GF-D8 (cell line): ENCODE data around the gene ZNF300.
"Not testable (repeated sequence)": the region's sequence is repeated elsewhere in the genome, so short reads cannot be mapped to it uniquely, and the experiment has no call there.

ENCODE experiments used
- DNase-seq: peaks from one replicate; lab custom pipeline; 2025; lab: John Stamatoyannopoulos, UW

Gene ZNF300

DNA sequence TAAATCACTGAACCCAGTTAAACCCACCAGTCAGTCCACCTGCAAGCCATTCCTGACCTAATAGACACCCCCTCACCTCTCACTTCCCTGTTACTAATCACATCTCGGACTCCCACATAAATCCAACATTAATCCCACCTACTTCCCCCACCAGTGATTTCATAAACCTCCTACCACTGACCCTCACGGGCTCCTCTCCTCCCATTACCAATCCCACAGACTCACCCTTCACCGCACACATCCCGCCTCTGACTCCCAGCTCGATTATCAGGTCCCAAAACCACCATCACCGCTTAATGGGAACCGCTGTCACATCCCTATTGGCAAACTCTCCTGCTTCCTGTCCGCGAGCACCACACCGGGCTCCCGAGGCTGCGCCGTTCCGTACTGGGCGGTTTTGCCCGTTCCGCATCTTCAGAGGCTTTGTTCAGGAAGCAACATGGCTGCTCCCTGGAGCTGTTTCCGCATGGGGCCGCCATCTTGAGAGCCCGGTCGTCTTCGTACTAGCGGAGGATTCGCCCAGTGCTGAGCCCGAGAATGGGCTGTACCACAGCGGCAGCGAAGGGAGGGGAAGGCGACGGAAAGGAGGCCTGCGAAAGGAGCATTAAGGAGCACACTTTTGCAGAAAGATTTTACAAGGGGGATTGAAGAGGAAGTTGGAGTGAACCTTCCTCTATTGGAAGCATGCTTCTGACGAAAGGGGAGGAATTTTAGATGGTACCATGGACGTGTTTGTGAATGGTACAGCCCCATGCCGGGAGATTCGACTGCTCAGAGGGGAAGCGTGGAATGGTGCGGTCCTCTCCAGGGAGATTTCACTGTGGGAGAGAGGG, at the start of gene ZNF300:
TSS of gene ZNF300 (minus strand) at position 502 of the 833 bp plus-strand sequence. CDS start 1,825 bp downstream, outside the sequence.
- DNase-seq = no peak

GRCh38 chr5:150948539-150948938, 43.8 kb upstream of the ZNF300 start:
- DNase-seq = no peak

DNA sequence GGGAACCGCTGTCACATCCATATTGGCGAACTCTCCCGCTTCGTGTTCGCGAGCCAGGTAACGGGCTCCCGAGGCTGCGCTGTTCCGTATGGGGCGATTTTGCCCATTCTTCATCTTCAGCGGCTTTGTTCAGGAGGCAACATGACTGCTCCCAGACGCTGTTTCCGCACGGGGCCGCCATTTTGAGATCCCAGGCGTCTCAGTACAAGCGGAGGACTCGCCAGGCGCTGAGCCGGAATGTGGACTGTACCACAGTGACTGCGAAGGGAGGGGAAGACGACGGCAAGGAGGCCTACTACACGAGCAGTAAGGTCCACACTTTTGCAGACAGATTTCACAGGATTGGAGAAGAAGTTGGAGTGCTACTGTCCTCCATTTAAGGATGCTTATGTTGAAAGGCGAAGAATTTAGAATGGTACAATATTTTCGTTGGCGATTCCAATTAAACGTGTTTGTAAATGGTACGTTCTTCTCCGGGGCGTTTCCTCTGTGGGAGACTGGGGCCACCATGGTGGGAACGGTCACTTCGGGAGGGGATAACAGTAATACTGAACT, 41.6 kb upstream of the ZNF300 start:
- no peak for DNase-seq

DNA sequence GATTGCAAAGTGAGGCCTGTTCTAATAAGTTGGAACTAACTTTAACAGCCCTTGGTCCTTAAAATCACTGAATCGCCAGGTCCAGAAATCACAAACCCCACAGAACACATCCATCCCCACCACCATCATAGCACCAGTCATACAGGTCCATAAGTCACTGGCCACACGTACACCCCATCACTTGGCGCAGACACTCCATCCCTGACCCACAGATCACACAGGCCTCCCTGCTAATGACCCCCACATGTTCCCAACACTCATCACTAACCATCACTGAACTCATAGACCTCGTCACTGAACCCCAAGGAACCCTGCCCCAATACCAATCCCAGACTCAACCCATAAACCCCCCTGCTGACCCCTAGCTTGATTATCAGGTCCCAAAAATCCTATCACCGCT, 41.2 kb upstream of the ZNF300 start:
- no peak for DNase-seq

DNA sequence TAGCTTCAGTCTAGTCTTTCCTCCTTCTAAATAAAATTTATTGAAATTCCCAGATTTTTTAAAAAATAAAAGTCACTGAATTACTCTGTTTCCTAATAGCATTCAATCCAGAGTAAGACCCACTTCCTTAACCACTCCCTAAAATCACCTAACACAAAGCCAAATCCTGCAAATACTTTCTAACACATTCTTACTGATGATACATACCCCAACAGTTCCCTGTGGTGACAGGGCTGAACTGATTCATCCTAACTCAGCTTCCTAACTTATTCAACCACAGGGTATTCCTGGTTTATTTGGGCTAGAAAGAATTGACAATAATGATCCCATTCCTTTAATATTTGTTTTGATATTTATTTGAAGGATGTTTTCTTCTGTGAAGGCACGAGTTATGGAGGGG, 40.7 kb upstream of the ZNF300 start:
- DNase-seq = no peak

- no peak for DNase-seq
Measured at GRCh38 chr5:150931368-150931965, 26.7 kb upstream of the ZNF300 start.

DNA sequence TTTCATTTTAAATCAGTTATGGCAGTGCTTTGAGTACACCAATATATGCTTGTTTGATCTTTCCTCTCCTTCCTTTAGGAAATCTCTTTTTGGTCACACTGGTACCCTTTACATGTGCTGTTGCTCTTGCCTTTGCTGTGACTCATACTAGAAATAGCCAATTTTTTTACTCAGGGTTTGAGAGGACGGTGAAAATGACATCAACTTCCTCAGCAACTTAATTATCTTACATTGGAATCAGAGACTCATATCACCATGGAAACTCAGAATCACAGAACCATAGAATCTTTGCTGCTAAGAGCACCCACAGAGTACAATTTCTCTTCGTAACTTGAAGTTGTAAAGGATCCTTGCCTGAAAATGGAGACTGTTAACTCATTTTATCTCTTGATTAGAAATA, 13.8 kb upstream of the ZNF300 start:
- no peak for DNase-seq

DNA sequence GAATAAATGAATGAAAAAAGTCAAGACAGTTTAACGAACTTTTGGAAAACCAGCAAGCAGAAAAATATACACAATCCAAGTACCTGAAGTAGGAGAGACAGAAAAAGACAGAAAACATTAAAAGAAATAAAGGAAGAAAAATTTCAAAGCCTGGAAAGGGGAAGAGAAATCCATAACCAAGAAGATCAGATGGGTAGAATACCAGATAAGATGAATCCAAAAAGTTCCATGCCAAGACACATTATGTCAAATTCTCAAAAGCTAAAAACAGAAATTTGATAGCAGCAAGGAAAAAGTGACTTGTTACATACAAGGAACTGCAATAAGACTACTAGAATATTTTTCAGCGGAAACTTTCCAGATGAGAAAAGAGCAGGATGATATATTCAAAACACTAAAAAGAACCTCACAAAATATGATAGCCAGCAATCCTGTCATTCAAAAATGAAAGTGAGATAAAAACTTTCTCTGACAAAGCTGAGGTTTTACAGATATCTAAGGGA, 7.6 kb upstream of the ZNF300 start:
- DNase-seq = no peak

DNA sequence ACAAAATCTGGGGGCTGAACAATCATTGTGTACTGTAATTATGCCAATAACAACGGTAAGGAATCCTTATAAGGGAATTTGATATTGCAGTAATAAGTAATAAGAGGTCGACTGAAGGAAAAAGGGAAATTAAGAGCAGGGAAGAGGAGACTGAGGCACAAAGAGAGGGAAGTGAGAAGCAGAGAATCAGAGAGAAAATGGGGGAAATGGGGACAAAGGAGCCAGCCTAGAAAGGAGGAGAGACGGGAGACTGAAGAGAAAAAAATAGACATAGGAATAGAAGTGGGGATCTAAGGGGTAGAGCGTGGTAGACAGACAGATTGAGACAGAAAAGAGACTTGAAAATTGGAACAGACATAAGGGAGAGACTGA, 518 bp upstream of the ZNF300 start:
- no peak for DNase-seq

DNA sequence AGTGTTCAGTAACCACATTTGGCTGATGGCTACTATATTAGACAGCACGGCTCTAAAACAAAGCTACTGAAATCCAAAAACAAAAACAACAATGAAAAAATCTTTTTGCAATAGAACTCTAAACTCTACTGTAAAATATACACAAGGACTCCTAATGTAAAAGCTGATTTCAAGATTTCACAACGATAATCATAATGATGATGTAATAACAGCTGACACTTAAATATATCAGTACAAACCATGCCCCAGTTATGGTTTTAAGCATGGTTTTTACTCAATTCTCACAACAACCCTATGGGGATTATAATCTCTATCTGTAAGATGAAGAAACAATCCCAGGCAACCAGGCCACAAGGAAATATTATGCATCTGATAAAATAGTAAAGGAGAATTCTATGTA, 3.3 kb downstream of the ZNF300 start:
- DNase-seq = no peak

DNA sequence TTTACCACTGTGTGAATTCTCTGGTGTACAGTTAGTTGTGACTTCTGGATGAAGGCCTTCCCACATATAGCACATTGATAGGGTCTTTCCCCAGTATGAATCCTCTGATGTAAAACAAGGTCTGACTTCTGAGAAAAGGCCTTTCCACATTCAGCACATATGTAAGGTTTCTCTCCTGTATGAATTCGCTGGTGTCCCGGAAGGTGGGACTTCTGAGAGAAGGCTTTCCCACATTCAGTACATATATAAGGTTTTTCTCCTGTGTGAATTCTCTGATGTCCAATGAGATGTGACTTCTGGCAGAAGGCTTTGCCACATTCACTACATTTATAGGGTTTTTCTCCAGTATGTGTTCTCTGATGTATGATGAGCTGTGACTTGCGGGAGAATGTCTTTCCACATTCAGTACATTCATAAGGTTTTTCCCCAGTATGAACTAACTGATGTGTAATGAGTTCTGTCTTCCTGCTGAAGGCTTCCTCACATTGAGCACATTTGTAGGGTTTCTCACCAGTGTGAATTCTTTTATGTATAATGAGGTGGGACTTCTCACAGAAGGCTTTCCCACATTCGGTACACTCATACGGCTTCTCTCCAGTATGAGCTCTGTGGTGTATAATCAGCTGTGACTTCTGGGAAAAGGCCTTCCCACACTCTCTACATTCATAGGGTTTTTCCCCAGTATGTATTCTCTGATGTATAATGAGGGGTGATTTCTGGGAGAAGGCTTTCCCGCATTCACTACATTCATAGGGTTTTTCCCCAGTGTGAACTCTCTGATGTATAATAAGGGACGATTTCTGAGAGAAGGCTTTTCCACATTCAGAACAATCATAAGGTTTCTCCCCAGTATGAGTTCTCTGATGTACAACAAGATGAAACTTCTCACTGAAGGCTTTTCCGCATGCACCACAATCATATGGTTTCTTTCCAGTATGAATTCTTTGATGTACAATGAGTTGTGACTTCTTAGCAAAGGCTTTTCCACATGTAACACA, 9.1 kb downstream of the ZNF300 start:
- DNase-seq = no peak

- no peak for DNase-seq
Measured at GRCh38 chr5:150879358-150879757, 25.4 kb downstream of the ZNF300 start.

GRCh38 chr5:150862070-150862469, 42.7 kb downstream of the ZNF300 start:
- peak; percentile 38 for DNase-seq

GRCh38 chr5:150860246-150860821, 44.4 kb downstream of the ZNF300 start:
- no peak for DNase-seq

GRCh38 chr5:150856700-150857099, 48.1 kb downstream of the ZNF300 start:
- not testable (repeated sequence) for DNase-seq

- DNase-seq = no peak
Measured at GRCh38 chr5:150853561-150853960, 51.2 kb downstream of the ZNF300 start.

- no peak for DNase-seq
Measured at GRCh38 chr5:150851039-150851438, 53.7 kb downstream of the ZNF300 start.

GRCh38 chr5:150848271-150848670, 56.5 kb downstream of the ZNF300 start:
- DNase-seq = no peak

DNA sequence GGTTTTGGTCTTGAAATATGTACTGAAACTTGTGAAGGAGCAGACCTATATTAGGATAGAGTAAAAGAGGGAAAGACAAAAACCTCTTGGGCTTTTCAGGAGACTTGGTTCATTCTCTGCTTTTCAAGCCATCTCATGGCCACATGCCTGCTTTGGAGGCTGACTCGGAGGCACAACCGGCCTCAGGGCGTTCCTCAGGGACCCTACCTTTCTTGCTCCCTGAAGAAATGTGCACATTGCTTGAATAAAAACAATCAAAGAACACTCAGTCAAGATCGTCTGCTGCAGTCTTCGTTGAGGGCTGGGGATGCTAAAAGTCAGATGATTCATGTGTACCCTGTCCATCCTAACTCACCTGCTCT, 57.5 kb downstream of the ZNF300 start:
- DNase-seq = no peak

- peak; percentile 86 for DNase-seq
Measured at GRCh38 chr5:150846654-150847333, 58.0 kb downstream of the ZNF300 start.

GRCh38 chr5:150846308-150846653, 58.5 kb downstream of the ZNF300 start, which contains the start of gene IRGM:
Gene IRGM (plus strand): TSS chr5:150846521. CDS start chr5:150848124, 1,603 bp downstream.
- not testable (repeated sequence) for DNase-seq
